ENCODE measurements around the gene ASH1L. TPM values are rescaled to one million over a fixed set of nuclear protein-coding genes. Genes with fewer than 3 reads are reported as not detected.
"Not testable (repeated sequence)": the region's sequence is repeated elsewhere in the genome, so short reads cannot be mapped to it uniquely, and the experiment has no call there.

The ASH1L gene, protein sequence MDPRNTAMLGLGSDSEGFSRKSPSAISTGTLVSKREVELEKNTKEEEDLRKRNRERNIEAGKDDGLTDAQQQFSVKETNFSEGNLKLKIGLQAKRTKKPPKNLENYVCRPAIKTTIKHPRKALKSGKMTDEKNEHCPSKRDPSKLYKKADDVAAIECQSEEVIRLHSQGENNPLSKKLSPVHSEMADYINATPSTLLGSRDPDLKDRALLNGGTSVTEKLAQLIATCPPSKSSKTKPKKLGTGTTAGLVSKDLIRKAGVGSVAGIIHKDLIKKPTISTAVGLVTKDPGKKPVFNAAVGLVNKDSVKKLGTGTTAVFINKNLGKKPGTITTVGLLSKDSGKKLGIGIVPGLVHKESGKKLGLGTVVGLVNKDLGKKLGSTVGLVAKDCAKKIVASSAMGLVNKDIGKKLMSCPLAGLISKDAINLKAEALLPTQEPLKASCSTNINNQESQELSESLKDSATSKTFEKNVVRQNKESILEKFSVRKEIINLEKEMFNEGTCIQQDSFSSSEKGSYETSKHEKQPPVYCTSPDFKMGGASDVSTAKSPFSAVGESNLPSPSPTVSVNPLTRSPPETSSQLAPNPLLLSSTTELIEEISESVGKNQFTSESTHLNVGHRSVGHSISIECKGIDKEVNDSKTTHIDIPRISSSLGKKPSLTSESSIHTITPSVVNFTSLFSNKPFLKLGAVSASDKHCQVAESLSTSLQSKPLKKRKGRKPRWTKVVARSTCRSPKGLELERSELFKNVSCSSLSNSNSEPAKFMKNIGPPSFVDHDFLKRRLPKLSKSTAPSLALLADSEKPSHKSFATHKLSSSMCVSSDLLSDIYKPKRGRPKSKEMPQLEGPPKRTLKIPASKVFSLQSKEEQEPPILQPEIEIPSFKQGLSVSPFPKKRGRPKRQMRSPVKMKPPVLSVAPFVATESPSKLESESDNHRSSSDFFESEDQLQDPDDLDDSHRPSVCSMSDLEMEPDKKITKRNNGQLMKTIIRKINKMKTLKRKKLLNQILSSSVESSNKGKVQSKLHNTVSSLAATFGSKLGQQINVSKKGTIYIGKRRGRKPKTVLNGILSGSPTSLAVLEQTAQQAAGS (N-terminal part only)
- 33.8 and 34.4 TPM in 2 replicates for total RNA-seq
- polyA plus RNA-seq (2012): 9.8 TPM

DNA sequence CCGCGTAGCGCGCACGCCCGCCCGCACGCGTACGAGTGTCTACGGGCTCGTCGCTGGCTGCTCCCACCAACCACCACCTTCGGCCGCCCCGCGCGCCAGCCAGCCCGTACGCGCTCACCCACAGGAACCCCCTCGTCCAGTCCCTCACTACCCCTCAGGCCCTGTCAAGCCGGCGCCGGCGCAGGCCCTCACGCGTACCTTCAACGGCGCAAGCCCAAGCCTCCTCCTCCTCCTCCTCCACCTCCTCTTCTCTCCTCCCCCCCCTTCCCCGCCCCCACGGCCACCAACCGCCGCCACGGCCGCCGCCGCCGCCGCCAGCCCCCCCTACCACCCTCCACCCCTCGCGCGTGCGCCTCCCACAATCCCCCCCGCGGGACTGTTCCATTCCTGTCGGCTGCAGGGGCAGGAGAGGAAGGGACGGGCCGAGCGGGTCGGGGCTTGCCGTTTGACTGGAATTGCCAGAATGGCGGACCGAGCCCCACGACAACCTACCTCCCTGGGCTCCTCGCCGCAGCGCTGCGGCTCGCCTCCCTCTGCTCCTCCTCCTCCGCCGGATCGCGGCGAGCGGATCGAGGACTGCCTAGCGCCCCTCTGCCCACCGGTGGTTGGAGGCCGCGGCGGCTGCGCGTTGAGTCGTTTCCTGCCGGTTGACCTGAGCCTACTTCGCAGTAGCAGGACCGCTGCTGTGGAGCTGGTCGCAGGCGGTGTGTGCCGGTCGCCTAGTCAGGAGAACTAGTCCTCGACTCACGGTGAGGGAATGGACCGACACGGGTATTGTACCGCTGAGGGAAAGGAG is at the start of gene ASH1L:
Gene ASH1L (minus strand): TSS at position 223 of the 796 bp plus-strand sequence. CDS start 41,284 bp downstream, outside the sequence.
- peak; percentile 97 for DNase-seq (ENCODE audit: low read depth)

DNA sequence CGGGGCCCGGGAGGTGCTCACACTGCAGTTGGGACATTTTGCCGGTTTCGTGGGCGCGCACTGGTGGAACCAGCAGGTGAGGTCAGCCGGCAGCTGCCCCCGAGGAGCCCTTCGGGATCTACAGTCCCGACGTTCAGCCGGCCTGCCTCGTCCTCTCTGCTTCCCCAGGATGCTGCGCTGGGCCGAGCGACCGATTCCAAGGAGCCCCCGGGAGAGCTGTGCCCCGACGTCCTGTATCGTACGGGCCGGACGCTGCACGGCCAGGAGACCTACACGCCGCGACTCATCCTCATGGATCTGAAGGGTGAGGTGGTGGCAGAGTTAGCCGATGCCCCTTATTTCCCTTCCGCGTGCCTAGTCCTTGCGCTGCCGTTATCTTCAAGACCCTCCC is 47.6 kb upstream of the ASH1L start:
- not testable (repeated sequence) for DNase-seq (ENCODE audit: low read depth)

DNA sequence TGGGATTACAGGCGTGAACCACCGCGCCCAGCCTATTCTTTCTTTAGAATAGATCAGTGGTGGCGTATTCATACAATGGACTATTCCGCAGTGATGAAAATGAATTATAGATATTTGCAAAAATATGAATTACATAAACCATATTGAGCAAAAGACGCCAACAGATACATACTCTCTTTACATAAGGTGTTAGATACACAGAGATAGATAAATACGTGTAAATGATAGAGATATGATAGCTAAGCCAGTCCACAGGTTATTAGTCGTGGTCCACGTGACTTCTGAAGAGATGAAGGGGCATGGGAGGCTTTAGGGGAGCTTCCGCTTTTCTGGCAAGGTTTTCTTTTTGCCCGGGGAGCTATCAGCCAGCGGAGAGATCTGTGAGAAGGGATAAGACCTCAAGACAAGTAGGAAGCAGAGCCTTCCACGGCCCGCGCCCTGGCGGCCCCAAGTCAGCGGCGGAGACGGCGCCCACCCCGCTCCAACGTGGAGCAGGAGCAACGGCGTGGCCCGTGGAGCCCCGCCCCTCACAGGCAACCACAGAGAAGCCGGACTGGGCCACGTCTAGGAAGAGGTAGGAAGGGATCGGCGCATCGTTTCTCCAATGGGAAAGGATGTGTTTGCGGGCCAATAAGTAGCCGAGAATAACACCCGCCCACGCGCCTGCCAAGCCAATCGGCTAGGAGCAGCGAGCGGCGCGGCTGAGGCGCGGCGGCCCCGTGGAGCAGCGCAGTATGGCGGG is 47.1 kb upstream of the ASH1L start, which contains the start of gene MSTO1:
Gene MSTO1 (plus strand): TSS at position 704 of the 742 bp plus-strand sequence. CDS start 31 bp downstream, at position 735.
- DNase-seq (ENCODE audit: low read depth): peak; percentile 98

DNA sequence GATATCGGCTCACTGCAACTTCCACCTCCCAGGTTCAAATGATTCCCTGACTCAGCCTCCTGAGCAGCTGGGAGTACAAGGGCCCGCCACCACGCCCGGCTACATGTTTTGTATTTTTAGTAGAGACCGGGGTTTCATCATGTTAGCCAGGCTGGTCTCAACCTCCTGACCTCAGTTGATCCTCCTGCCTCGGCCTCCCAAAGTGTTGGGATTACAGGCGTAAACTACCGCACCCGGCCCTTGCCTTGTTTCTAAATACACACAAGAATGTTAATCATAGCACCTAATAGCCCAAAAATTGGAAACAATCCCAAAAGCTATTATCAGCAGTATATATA is 46.3 kb upstream of the ASH1L start:
- no peak for DNase-seq (ENCODE audit: low read depth)

DNA sequence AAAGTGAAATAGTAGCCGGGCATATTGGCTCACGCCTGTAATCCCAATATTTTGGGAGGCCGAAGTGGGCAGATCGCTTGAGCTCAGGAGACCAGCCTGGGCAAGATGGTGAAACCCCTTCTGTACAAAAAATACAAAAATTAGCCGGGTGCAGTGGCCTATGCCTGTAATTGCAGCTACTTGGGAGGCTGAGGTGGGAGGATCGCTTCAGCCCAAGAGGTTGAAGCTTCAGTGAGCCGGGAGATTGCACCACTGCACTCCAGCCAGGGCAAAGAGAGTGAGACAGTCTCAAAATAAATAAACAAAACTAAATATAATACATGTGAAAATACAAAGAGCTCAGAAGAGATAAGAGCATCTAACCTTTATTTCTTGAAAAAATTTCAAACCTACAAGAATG is 45.1 kb upstream of the ASH1L start:
- no peak for DNase-seq (ENCODE audit: low read depth)

DNA sequence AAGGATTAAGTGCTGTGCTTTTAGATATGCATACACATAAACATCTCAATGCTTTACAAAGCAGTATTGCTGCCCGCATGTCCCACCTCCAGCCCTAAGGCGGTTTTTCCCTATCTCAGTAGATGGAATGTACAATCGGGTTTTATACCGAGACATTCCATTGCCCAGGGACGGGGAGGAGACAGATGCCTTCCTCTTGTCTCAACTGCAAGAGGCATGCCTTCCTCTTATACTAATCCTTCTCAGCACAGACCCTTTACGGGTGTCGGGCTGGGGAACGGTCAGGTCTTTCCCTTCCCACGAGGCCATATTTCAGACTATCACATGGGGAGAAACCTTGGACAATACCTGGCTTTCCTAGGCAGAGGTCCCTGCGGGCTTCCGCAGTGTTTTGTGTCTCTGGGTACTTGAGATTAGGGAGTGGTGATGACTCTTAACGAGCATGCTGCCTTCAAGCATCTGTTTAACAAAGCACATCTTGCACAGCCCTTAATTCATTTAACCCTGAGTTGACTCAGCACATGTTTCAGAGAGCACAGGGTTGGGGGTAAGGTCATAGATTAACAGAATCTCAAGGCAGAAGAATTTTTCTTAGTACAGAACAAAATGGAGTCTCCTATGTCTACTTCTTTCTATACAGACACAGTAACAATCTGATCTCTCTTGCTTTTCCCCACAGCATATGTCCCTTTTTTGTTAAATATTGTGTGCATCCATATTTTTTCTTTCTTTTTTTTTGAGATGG is 37.4 kb upstream of the ASH1L start:
- not testable (repeated sequence) for DNase-seq (ENCODE audit: low read depth)

DNA sequence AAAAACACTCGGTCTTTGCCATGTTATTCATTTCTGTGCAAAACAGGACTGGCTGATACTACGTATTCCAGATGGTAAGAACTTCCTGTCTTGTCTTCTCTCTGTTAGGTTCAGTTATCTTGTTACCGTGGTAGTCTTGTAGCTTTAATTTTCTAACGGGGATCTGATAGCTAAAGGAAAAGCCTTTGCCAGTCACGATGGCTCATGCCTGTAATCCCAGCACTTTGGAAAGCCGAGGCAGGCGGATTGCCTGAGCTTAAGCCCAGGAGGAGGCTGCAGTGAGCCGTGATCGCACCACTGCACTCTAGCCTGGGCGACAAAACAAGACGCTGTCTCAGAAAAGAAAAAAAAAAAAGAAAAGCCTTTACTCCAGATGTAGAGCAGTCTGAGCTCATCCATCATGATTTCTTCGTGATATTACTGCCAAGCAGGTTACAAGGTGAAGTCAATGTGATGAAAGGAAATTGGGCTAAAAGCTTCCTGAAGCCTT is 36.3 kb upstream of the ASH1L start:
- DNase-seq (ENCODE audit: low read depth): no peak

DNA sequence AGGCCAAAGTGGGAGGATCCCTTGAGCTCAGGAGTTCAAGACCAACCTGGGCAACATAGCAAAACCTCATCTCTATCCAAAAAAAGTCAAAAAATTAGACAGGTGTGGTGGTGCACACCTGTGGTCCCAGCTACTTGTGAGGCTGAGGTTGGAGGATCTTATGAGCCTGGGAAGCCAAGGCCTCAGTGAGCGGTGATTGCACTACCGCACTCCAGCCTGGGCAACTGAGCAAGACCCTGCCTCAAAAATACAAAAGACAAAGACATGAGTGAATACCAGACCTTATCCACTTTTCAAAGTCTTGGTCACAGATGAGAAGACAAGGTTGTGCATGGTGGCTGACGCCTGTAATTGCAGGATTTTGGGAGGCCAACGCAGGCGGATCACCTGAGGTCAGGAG is 34.3 kb upstream of the ASH1L start:
- DNase-seq (ENCODE audit: low read depth): no peak

DNA sequence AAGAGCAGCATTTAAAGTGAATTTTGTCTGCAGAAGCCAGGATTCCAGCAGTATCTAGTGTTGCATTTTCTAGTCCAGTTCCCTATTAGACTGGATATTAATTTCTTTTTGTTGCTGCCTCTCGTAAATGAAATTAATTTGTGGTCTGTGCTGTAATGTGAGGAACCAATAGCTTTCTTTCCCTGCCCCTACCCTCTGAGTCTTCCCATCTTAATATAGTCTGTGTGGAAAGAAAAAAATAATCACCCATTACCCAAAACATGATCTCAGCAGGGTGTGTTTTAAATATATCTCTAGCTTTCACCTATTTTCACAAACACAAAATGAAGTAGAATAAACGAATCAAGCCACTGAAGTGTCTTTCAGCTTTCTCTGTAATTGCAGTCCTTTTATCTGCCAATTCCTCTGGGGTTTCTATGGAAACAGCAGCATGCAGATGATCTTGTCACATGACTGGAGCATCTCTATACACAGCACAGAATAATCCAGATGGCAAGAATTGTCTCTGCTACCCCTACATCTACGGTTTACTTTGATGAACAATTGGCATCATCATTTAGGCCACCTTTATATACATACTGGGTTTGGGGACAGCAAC is 33.4 kb upstream of the ASH1L start:
- not testable (repeated sequence) for DNase-seq (ENCODE audit: low read depth)

DNA sequence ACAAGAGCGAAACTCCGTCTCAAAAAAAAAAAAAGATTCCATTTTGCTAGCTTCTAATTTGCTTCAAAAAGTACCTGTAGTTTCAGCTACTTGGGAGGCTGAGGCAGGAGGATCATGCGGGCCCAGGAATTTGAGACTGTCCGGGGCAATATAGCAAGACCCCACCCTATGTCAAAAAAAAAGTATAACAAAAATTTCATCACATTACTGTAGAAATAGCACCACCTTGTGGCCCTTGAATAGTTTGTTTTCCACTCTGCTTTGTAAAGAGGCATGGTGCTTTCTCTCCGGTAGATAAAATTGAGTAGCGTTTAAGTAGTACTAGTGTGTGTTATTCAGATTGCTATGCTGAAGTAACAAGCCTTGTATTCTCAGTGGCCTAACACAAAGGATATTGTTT is 29.2 kb upstream of the ASH1L start:
- peak; percentile 64 for DNase-seq (ENCODE audit: low read depth)

DNA sequence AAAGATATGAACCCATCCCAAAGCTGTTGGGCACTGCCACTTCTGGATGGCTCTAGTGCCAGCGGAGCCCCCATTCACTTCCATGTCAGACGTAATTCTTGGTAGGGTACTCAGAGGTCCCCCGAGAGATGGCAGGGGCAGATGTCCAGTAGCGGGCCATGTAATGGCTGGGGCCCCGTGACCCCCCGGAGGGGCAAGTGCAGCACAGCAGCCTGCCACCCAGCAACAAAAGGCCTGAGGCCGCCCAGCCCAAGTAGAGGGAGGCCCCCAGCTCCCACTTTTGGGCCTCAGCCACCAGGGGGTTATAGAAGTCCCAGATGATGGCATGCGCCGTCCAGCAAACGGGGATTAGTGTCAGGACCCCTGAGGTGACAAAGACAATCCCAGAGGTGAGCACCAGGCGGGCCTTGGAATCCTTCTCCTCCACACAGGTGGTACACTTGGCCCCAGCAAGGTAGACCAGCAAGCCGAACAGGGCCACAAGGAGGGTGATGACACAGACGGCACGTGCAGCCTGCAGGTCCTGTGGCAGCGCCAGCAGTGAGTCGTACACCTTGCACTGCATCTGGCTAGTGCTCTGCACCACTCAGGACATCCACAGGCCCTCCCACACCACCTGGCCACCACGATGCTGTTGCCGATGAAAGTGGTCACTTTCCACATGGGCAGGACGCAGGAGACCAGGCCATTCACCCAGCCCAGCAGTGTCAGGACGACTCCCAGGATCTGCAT is 28.1 kb upstream of the ASH1L start:
- DNase-seq (ENCODE audit: low read depth): not testable (repeated sequence)

DNA sequence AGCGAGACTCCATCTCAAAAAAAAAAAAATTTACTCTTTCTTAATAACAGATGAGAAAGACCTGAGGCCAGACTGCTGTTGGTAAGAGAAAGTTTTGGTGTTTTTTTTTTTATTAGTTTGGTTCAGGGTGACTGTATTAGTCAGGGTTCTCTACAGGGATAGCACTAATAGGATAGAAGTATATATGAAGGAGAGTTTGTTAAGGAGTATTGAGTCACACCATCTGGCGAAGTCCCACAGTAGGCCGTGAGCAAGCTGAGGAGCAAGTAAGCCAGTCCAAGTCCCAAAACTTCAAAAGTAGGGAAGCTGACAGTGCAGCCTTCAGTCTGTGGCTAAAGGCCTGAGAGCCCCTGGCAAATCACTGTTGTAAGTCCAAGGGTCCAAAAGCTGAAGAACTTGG is 26.7 kb upstream of the ASH1L start:
- DNase-seq (ENCODE audit: low read depth): not testable (repeated sequence)

DNA sequence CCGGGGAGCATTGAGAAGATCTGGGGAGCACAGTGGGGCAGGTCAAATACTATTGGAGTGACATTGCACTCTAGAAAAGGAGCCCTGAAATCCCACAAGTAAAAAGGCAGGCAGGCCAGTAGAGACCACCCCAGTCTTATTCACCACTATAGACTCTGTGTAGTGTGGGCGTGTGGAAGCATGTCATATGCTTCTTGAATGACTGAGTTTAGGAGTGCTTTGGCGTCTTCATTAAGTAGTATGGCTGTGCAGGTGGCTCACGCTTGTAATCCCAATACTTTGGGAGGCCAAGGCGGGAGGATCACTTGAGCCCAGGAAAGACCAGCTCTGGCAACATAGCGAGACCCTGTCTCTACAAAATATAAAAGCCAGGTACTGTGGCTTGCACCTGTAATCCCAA is 21.2 kb upstream of the ASH1L start:
- not testable (repeated sequence) for DNase-seq (ENCODE audit: low read depth)

DNA sequence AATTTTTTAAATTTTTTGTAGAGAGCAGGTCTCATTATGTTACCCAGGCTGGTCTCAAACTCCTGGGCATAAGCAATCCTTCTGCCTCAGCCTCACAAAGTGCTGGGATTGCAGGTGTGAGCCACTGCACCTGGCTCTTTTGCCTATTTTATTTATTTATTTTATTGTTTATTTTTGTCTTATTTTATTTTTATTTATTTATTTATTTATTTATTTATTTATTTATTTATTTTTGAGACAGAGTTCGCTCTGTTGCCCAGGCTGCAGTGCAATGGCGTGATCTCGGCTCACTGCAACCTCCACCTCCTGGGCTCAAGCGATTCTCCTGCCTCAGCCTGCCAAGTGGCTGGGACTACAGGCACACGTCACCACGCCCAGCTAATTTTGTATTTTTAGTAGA is 13.0 kb upstream of the ASH1L start:
- DNase-seq (ENCODE audit: low read depth): not testable (repeated sequence)

DNA sequence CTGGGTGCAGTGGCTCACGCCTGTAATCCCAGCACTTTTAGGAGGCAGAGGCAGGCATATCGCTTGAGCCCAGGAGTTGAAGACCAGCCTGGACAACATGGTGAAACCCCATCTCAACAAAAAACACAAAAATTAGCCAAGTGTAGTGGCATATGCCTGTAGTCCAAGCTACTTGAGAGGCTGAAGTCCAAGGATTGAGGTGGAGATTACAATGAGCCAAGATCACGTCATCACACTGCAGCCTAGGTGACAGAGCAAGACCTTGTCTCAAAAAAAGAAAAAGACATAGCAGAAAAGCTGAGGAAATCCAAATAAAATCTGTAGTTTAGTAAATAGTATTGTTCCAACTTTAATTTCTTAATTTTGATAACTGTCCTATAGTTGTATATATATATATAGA is 11.5 kb upstream of the ASH1L start:
- DNase-seq (ENCODE audit: low read depth): no peak

DNA sequence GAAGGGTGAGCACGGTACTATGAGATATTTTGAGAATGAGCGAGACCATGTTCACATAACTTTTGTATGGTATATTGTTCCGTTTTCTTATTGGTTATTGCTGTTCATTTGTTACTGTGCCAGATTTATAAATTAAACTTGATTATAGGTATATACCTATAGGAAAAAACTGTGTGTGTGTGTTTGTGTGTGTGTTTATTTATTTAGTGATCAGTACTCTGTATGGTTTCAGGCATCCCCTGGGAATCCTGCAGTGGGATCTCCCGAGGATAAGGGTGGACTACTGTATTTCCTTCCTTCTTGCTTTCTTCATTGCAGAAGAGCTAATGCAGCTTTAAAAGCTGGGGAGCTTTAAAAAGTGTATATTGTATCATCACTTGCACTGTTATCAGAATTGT is 8.0 kb upstream of the ASH1L start:
- DNase-seq (ENCODE audit: low read depth): no peak

DNA sequence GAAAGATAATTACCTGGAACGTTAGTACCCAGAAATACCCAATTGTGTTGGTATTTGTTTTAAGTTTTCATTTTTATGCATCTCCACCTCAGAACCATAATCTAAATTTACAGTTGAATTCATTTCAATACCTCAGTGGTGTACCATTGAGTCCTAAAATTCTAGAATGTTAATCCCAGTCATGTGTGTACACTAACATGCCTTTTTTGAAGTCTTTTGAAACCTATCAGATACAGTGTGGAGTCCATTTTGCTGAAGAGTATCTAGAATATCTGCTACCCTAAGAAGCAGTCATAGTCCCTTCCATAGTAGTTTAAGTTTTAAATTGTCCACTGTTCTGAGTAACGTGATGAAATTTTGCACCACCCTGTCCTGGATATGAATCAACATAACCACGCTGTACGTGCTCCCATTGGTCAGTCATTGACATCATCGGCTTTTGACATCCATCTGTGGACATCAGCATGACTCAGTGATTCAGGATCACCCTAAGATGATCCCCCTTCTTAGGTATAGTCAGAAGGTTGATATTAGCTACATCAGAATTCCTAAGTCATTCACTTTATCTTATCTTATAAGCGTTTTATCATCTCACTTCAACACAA is 7.5 kb upstream of the ASH1L start:
- DNase-seq (ENCODE audit: low read depth): peak; percentile 23
